Endothelial cell of umbilical vein (primary cell): ENCODE results near the gene CPSF2. TPM values are rescaled to one million over a fixed set of nuclear protein-coding genes. Genes with fewer than 3 reads are reported as not detected.

Experiments
- BruUV-seq: library from RNA; stranded (reverse); fragments of 400-500 nt; replicated peaks from 2 replicates; lab custom pipeline; 2021; lab: Mats Ljungman, UMichigan
- CTCF ChIA-PET: fragments of 300-600, 350-600 bp; sonication (Branson Sonifier 250); formaldehyde crosslinking; loops from one replicate; lab custom pipeline; 2021; ENCODE audit warnings: antibody characterized with exemption, inconsistent platforms; lab: Charles Lee
- POLR2A ChIA-PET: fragments of 300-600, 350-600 bp; sonication (Branson Sonifier 250); formaldehyde crosslinking; loops from one replicate; lab custom pipeline; 2021; ENCODE audit warnings: antibody characterized with exemption, inconsistent platforms; lab: Charles Lee
- DNase-seq: peaks from one replicate; pipeline ENCODE4 v3.0.0-alpha.2; 2011; ENCODE audit warnings: low read depth, low spot score
- FAIRE-seq: peaks from 2 replicates; lab custom pipeline; 2011; peaks lifted over from hg19 to GRCh38; lab: Jason Lieb, UNC
- H2AFZ ChIP-seq: 2 replicates; pipeline ENCODE4 v1.6.0; 2012; ENCODE audit warnings: low read depth, low read length, control low read depth, inconsistent platforms
- H3K27ac ChIP-seq: 2 replicates; pipeline ENCODE4 v1.5.1; 2011; ENCODE audit warnings: low read depth, mild to moderate bottlenecking, control low read depth, low read length, moderate library complexity; ENCODE audit not compliant: insufficient read depth
- H3K27me3 ChIP-seq, 2 experiments: 2 replicates each; pipeline versions ENCODE4 v1.6.0 to v1.6.1; 2011; ENCODE audit warnings: low read length in 2 of 2, mixed read lengths in 1 of 2; ENCODE audit not compliant: control insufficient read depth in 2 of 2, insufficient read depth in 2 of 2
- H3K36me3 ChIP-seq, 2 experiments: 2 replicates in 1 of 2; 3 replicates in 1 of 2; pipeline ENCODE4 v1.5.1; 2011; ENCODE audit warnings: low read length in 2 of 2, mild to moderate bottlenecking in 1 of 2, moderate library complexity in 1 of 2; ENCODE audit not compliant: control insufficient read depth in 2 of 2, insufficient read depth in 2 of 2; ENCODE audit errors: extremely low read depth in 1 of 2
- H3K4me1 ChIP-seq: 3 replicates; pipeline ENCODE4 v1.5.1; 2011; ENCODE audit warnings: mild to moderate bottlenecking, low read length; ENCODE audit not compliant: control insufficient read depth, insufficient read depth; ENCODE audit errors: extremely low read depth
- H3K4me2 ChIP-seq: 2 replicates; pipeline ENCODE4 v1.6.1; 2011; ENCODE audit warnings: low read length, control low read depth, mixed read lengths; ENCODE audit not compliant: insufficient read depth
- H3K4me3 ChIP-seq, 3 experiments: fragments of 200-600 bp in 1 of 3; sonication (generic), shearing (Covaris generic) in 1 of 3; replicated peaks in 1 of 3; 2 replicates each; pipeline ENCODE4 v1.5.1; 2011 to 2016; ENCODE audit warnings: control low read depth in 3 of 3, low read length in 3 of 3, mild to moderate bottlenecking in 2 of 3, inconsistent platforms in 1 of 3, low read depth in 1 of 3, moderate library complexity in 1 of 3; ENCODE audit not compliant: insufficient read depth in 1 of 3
- H3K79me2 ChIP-seq: 2 replicates; pipeline ENCODE4 v1.6.0; 2012; ENCODE audit warnings: low read length, inconsistent platforms; ENCODE audit not compliant: control insufficient read depth, insufficient read depth
- H3K9ac ChIP-seq: replicated peaks from 2 replicates; pipeline ENCODE3; 2011; ENCODE audit warnings: low read length, control low read depth; ENCODE audit not compliant: insufficient read depth; ENCODE audit errors: extremely low read depth
- H3K9me1 ChIP-seq: replicated peaks from 3 replicates; pipeline ENCODE4 v1.6.0; 2011; ENCODE audit warnings: mild to moderate bottlenecking, low read length; ENCODE audit not compliant: control insufficient read depth, insufficient read depth; ENCODE audit errors: extremely low read depth
- H3K9me3 ChIP-seq: replicated peaks from 2 replicates; pipeline ENCODE4 v1.5.1; 2012; ENCODE audit warnings: low read length, inconsistent platforms; ENCODE audit not compliant: control insufficient read depth, insufficient read depth
- H4K20me1 ChIP-seq: replicated peaks from 2 replicates; pipeline ENCODE3; 2011; ENCODE audit warnings: mild to moderate bottlenecking, low read length; ENCODE audit not compliant: control insufficient read depth, insufficient read depth; ENCODE audit errors: extremely low read depth
- EZH2 ChIP-seq: IDR thresholded peaks from 2 replicates; pipeline ENCODE4 v1.6.1; 2012; ENCODE audit warnings: borderline replicate concordance, low read depth, mild to moderate bottlenecking, moderate library complexity, low read length, inconsistent platforms; ENCODE audit not compliant: severe bottlenecking
- FOS ChIP-seq: IDR thresholded peaks from 2 replicates; pipeline ENCODE4 v1.6.1; 2011; ENCODE audit warnings: mild to moderate bottlenecking, low read length, moderate library complexity, borderline replicate concordance; ENCODE audit not compliant: insufficient read depth
- GATA2 ChIP-seq: IDR thresholded peaks from 2 replicates; pipeline ENCODE4 v1.7.0; 2011; ENCODE audit warnings: low read depth, mild to moderate bottlenecking, moderate library complexity, mixed read lengths, low read length; ENCODE audit not compliant: insufficient read length, insufficient read depth
- JUN ChIP-seq: IDR thresholded peaks from 2 replicates; pipeline ENCODE4 v1.6.1; 2011; ENCODE audit warnings: borderline replicate concordance, low read depth; ENCODE audit not compliant: insufficient read length, insufficient read depth
- MYC ChIP-seq: IDR thresholded peaks from one replicate; pipeline ENCODE4 v1.6.1; 2011; ENCODE audit warnings: mild to moderate bottlenecking, low read depth, low read length
- POLR2A ChIP-seq: IDR thresholded peaks from 2 replicates; pipeline ENCODE4 v1.6.1; 2012; ENCODE audit warnings: low read depth, mild to moderate bottlenecking, control low read depth, low read length
- POLR2AphosphoS5 ChIP-seq: IDR thresholded peaks from 2 replicates; pipeline ENCODE4 v1.6.1; 2012; ENCODE audit warnings: low read depth, mild to moderate bottlenecking, control low read depth, low read length, moderate library complexity; ENCODE audit not compliant: insufficient read depth
- dilution Hi-C: fragments of 300-500 bp; cut with MboI; formaldehyde crosslinking; loops from one replicate; pipeline ENCODE4 v1.15.0; 2019; ENCODE audit warnings: low sequenced_read_pairs; ENCODE audit not compliant: extremely low pct_ligation_motif_present
- intact Hi-C: fragments of 100-400 bp; cut with micrococcal nuclease; formaldehyde crosslinking; loops from one replicate; pipeline ENCODE4 v1.10.0; 2022
- polyA plus RNA-seq, 4 experiments: library from polyadenylated mRNA; depleted of rRNA in 3 of 4; stranded (reverse) in 3 of 4; unstranded in 1 of 4; fragments of >200 nt; gene quantifications; 2 replicates each; pipeline versions ENCODE4 v1.2.1 to v1.2.3, GENCODE V29; 2011 to 2012; ENCODE audit warnings: missing spikeins in 1 of 4
- total RNA-seq: library from RNA; stranded (reverse); gene quantifications from 2 replicates; pipeline ENCODE4 v1.2.3, GENCODE V29; 2021
- TF ChIP-seq, protein P1 (sequence below), 2 donors: IDR thresholded peaks; 1 replicate in 1 of 2; 2 replicates in 1 of 2; pipeline ENCODE4 v1.5.1; 2011; ENCODE audit warnings: low read length in 2 of 2, mild to moderate bottlenecking in 2 of 2, moderate library complexity in 2 of 2, control low read depth in 1 of 2, inconsistent platforms in 1 of 2, low read depth in 1 of 2; ENCODE audit not compliant: insufficient read depth in 1 of 2; ENCODE audit errors: extremely low read depth in 1 of 2
- TF ChIP-seq, protein P2 (sequence below): IDR thresholded peaks from 2 replicates; pipeline ENCODE4 v1.6.1; 2011; ENCODE audit not compliant: insufficient read depth, insufficient read length

The CPSF2 gene
- total and polyA plus RNA-seq, 2 donors (not counting 3 experiments of a cell fraction or from before 2014, with no cell fraction given), result 8.3 to 81.7 TPM

GRCh38 chr14:92143962-92144361 is 22.2 kb downstream of the CPSF2 start:
- Histone ChIP-seq H3K9me1 (no peaks in the 10 kb centered on the region), H3K9me3 (no peaks in the 10 kb centered on the region), H3K4me3 (no peak overlapping the region), H4K20me1 (no peaks in the 10 kb centered on the region), H3K27ac (no peak overlapping the region), H3K9ac (no peak overlapping the region), H3K27me3 (no peaks in the 10 kb centered on the region), H2AFZ (no peak overlapping the region), H3K4me1 (no peaks in the 10 kb centered on the region), H3K79me2 (no peaks in the 10 kb centered on the region), H3K36me3 (peaks cover 8 to 25% of the 10 kb centered on the region in 2 experiments), H3K4me2 (no peak overlapping the region)
- no peak for TF ChIP-seq GATA2
- TF ChIP-seq POLR2AphosphoS5, result no peak
- no peak for TF ChIP-seq POLR2A
- no peak for TF ChIP-seq MYC
- TF ChIP-seq, protein P1, sequence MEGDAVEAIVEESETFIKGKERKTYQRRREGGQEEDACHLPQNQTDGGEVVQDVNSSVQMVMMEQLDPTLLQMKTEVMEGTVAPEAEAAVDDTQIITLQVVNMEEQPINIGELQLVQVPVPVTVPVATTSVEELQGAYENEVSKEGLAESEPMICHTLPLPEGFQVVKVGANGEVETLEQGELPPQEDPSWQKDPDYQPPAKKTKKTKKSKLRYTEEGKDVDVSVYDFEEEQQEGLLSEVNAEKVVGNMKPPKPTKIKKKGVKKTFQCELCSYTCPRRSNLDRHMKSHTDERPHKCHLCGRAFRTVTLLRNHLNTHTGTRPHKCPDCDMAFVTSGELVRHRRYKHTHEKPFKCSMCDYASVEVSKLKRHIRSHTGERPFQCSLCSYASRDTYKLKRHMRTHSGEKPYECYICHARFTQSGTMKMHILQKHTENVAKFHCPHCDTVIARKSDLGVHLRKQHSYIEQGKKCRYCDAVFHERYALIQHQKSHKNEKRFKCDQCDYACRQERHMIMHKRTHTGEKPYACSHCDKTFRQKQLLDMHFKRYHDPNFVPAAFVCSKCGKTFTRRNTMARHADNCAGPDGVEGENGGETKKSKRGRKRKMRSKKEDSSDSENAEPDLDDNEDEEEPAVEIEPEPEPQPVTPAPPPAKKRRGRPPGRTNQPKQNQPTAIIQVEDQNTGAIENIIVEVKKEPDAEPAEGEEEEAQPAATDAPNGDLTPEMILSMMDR (IDR thresholded peaks at IDR 0.05; ENCODE audit: extremely low read depth in 1 of 2, insufficient read depth in 1 of 2, low read depth in 1 of 2, low read length in 2 of 2), result no peak
- no peak for TF ChIP-seq FOS
- TF ChIP-seq, protein P2, sequence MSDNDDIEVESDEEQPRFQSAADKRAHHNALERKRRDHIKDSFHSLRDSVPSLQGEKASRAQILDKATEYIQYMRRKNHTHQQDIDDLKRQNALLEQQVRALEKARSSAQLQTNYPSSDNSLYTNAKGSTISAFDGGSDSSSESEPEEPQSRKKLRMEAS, result no peak
- no peak for TF ChIP-seq JUN
- TF ChIP-seq EZH2, result no peak
- BruUV-seq, result no TSS peak
- FAIRE-seq (no peak), DNase-seq (no peak)
- dilution Hi-C loops (no loop called here), intact Hi-C loops (no loop called here)
- ChIA-PET CTCF (no interaction called here), POLR2A (no interaction called here)
